Cardiac muscle cell (in vitro differentiated cells and primary cell): Measurements from ENCODE around the gene TUBGCP4. TPM values are rescaled to one million over a fixed set of nuclear protein-coding genes. Genes with fewer than 3 reads are reported as not detected.

ENCODE experiments used
- DNase-seq, 2 donors: peaks; one replicate each; pipeline versions ENCODE4 v3.0.0 to v3.0.0-alpha.2; 2010 to 2017; ENCODE audit warnings: low read depth in 1 of 2, low spot score in 1 of 2
- H3K27ac ChIP-seq: fragments of 200-600 bp; sonication (generic); 2 replicates; pipeline ENCODE4 v1.5.1; 2016
- H3K27me3 ChIP-seq: fragments of 200-600 bp; sonication (generic); 2 replicates; pipeline ENCODE4 v1.6.0; 2016; ENCODE audit warnings: control low read depth
- H3K36me3 ChIP-seq: fragments of 200-600 bp; sonication (generic); 2 replicates; pipeline ENCODE4 v1.5.1; 2016; ENCODE audit warnings: control low read depth
- H3K4me1 ChIP-seq: fragments of 200-600 bp; sonication (generic); 2 replicates; pipeline ENCODE4 v1.8.1; 2017; ENCODE audit warnings: low read depth, mild to moderate bottlenecking, mixed run types
- H3K4me3 ChIP-seq: fragments of 200-600 bp; sonication (generic); 2 replicates; pipeline ENCODE4 v1.5.1; 2016; ENCODE audit warnings: mild to moderate bottlenecking
- H3K9me3 ChIP-seq: fragments of 200-600 bp; sonication (generic); 2 replicates; pipeline ENCODE4 v1.5.1; 2017; ENCODE audit warnings: low read depth, mild to moderate bottlenecking, control low read depth
- polyA plus RNA-seq: library from polyadenylated mRNA; unstranded; fragments of >200 nt; fragmentation: Nextera tagmentation; extraction: Ambion mirVana; gene quantifications from 2 replicates; pipeline ENCODE4 v1.2.1, GENCODE V29; 2016
- total RNA-seq: library from RNA; depleted of rRNA; stranded (reverse); fragments of >200 nt; gene quantifications from 2 replicates; pipeline ENCODE4 v1.2.3, GENCODE V29; 2016
- TF ChIP-seq, protein P1 (sequence below): IDR thresholded peaks from 2 replicates; pipeline ENCODE4 v1.5.1; 2012; ENCODE audit warnings: low read depth, mild to moderate bottlenecking, low read length

Gene TUBGCP4
- total and polyA plus RNA-seq, 2 experiments from 2014 or later, result 10.7 to 19.1 TPM

DNA sequence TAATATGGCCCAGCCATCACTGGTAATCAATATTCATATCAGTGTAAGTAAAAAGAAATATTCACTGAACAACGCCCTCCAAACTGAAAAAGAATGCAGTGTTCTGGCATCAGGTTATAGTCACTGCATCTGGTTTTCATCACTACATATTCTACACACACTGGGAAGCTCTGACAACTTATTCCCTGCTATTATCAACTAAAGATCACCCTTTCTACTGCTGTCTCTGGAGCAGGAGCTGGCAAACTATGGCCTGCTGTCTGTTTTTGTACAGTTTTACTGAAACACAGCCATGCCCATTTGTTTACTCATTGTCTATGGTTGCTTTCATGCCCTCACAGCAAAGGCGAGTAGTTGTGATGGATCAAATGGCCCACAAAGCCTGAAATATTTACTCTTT is 35.3 kb downstream of the TUBGCP4 start:
- TF ChIP-seq, protein P1, sequence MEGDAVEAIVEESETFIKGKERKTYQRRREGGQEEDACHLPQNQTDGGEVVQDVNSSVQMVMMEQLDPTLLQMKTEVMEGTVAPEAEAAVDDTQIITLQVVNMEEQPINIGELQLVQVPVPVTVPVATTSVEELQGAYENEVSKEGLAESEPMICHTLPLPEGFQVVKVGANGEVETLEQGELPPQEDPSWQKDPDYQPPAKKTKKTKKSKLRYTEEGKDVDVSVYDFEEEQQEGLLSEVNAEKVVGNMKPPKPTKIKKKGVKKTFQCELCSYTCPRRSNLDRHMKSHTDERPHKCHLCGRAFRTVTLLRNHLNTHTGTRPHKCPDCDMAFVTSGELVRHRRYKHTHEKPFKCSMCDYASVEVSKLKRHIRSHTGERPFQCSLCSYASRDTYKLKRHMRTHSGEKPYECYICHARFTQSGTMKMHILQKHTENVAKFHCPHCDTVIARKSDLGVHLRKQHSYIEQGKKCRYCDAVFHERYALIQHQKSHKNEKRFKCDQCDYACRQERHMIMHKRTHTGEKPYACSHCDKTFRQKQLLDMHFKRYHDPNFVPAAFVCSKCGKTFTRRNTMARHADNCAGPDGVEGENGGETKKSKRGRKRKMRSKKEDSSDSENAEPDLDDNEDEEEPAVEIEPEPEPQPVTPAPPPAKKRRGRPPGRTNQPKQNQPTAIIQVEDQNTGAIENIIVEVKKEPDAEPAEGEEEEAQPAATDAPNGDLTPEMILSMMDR, result no peak
- peaks cover 7% of the 10 kb centered on the region for H3K4me1 ChIP-seq
- peaks cover 91% of the 10 kb centered on the region for H3K36me3 ChIP-seq
- no peaks in the 10 kb centered on the region for H3K27me3 ChIP-seq
- H3K9me3 ChIP-seq, result no peaks in the 10 kb centered on the region
- no peak for DNase-seq
- no peak overlapping the region for H3K4me3 ChIP-seq
- peak overlapping the region; percentile 18 for H3K27ac ChIP-seq

DNA sequence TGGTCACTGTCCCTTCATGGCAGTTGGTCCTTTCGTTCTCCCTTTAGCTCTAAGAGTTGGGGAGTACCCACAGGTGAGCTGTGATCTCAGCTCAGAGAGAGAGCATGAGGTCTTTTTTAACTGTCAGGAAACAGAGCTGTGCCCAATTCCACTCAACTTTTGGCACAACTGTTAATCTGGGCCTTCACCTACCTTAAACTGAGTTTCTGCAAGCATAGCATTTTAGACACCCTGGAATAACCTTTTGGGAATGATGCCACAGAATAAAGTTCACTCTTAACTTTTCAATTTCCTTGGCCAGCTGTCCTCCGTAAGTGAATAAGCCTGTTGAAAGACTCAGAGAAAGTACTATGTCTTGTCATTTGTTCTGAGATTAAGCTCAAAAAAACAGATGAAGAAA is 35.9 kb downstream of the TUBGCP4 start:
- Histone ChIP-seq H3K27ac (peak overlapping the region; percentile 58), H3K4me1 (peaks cover 9% of the 10 kb centered on the region), H3K27me3 (no peaks in the 10 kb centered on the region), H3K4me3 (no peak overlapping the region), H3K9me3 (no peaks in the 10 kb centered on the region), H3K36me3 (peaks cover 91% of the 10 kb centered on the region)
- no peak for DNase-seq
- TF ChIP-seq, protein P1, result no peak

DNA sequence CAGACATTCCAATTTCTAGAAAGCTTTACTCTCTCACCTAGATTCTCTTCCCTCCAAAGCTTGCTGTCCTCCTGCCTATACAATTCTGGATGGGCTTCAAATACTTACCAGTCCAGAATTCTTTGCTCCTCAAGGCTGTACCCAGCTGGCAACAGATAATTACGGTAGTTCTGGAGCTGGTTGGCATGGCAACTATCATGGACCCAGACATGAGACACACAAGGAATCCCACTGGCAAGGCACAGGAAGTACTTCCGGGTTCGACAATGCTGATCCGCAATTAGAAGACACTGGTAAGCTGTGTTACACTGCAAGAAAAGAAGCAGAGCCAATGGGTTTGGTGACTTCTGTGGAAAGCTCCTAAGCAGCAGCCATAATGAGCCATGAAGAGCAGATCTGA is 37.9 kb downstream of the TUBGCP4 start:
- TF ChIP-seq, protein P1, result no peak
- Histone ChIP-seq H3K4me3 (no peak overlapping the region), H3K4me1 (peaks cover 9% of the 10 kb centered on the region), H3K36me3 (peaks cover 89% of the 10 kb centered on the region), H3K27ac (peak overlapping the region; percentile 12), H3K27me3 (no peaks in the 10 kb centered on the region), H3K9me3 (no peaks in the 10 kb centered on the region)
- peak in 1 of 2 donors; percentile 51 for DNase-seq

DNA sequence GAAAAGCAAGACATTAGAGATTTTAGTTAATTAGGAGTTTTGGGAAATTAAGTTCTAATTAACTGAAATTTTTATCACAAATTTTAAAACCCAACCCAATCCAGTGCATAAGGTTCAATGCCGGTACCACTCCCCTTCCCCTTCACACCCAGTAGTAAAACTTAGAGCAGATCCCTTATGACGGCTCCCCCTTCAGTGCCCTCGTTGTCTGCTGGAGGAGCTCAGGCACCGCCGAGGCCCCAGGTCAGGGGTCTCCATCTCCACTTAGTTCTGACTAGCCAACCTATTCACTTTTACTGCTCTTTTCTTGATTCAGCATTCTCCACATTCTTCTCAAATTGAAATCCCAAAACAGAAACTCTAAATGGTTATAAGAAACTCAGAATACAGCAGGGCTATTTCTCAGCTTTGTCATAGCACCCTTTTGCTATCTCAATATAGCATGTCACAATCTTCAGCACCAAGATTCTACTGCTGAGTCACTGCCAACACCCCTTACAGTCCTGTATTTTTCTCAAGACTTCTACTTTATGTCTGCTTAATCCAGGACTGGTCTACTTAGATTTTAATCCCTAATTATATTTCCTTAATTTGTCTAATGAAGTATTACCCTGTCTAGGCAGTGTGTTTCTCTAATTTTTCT is 39.8 kb downstream of the TUBGCP4 start:
- Histone ChIP-seq H3K27ac (peak overlapping the region; percentile 49), H3K4me3 (no peak overlapping the region), H3K9me3 (no peaks in the 10 kb centered on the region), H3K27me3 (no peaks in the 10 kb centered on the region), H3K4me1 (peaks cover 9% of the 10 kb centered on the region), H3K36me3 (peaks cover 78% of the 10 kb centered on the region)
- TF ChIP-seq, protein P1, result no peak
- peak in 1 of 2 donors; percentile 66 for DNase-seq

DNA sequence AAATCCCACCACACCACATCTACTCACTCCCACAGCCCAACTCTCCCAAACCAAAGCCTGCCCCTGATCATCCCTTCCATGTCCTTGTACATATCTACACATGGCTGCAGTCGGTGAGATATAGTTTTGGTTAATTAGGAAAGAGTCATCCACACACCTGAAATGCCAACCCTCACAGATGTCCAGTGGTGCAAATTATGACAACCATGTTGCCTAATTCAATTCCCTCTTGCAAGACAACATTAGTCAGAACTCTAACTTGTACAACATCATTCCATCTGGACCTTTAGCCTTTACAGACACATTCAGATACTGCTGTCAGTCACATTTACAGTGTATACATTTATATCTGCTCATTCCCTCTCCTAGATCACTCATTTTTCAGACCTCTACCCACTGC is 41.2 kb downstream of the TUBGCP4 start:
- no peak for DNase-seq
- Histone ChIP-seq H3K27me3 (no peaks in the 10 kb centered on the region), H3K27ac (no peak overlapping the region), H3K4me3 (no peak overlapping the region), H3K4me1 (peaks cover 9% of the 10 kb centered on the region), H3K36me3 (peaks cover 77% of the 10 kb centered on the region), H3K9me3 (no peaks in the 10 kb centered on the region)
- TF ChIP-seq, protein P1, result no peak
